Breast epithelium (tissue), 4 donors: ENCODE measurements around the gene CTNND2. TPM values are rescaled to one million over a fixed set of nuclear protein-coding genes. Genes with fewer than 3 reads are reported as not detected.

ENCODE experiments used
- DNase-seq, 2 donors: peaks; one replicate each; pipeline ENCODE4 v3.0.0-alpha.2; 2019; ENCODE audit warnings: low spot score in 2 of 2
- H3K27ac ChIP-seq, 2 donors: fragments of 200-600 bp; sonication (generic) in 1 of 2; one replicate each; pipeline ENCODE4 v1.5.1; 2016 to 2019; ENCODE audit warnings: mild to moderate bottlenecking in 1 of 2
- H3K27me3 ChIP-seq, 2 donors: fragments of 200-600 bp; sonication (generic) in 1 of 2; one replicate each; pipeline versions ENCODE4 v1.5.1 to v1.6.0; 2017 to 2019; ENCODE audit warnings: control low read depth in 1 of 2, mild to moderate bottlenecking in 1 of 2
- H3K36me3 ChIP-seq: fragments of 200-600 bp; one replicate; pipeline ENCODE4 v1.5.1; 2019
- H3K4me1 ChIP-seq, 2 donors: fragments of 200-600 bp; sonication (generic); one replicate each; pipeline ENCODE4 v1.5.1; 2016 to 2019; ENCODE audit warnings: control low read depth in 1 of 2
- H3K4me3 ChIP-seq, 3 donors: fragments of 200-600 bp; sonication (generic); 1 replicate in 2 of 3; 2 replicates in 1 of 3; pipeline ENCODE4 v1.5.1; 2016 to 2019; ENCODE audit warnings: mild to moderate bottlenecking in 3 of 3, moderate library complexity in 2 of 3
- H3K9me3 ChIP-seq, 2 donors: fragments of 200-600 bp; sonication (generic) in 1 of 2; one replicate each; pipeline ENCODE4 v1.5.1; 2016 to 2019; ENCODE audit warnings: control low read depth in 1 of 2
- POLR2A ChIP-seq: fragments of 450-650 bp; IDR thresholded peaks from one replicate; pipeline ENCODE4 v1.6.1; 2016; ENCODE audit warnings: antibody characterized with exemption, mild to moderate bottlenecking, moderate library complexity
- POLR2AphosphoS5 ChIP-seq, 3 donors: sonication (generic); formaldehyde crosslinking; IDR thresholded peaks; one replicate each; pipeline ENCODE4 v1.6.1; 2017; ENCODE audit warnings: antibody characterized with exemption in 3 of 3
- intact Hi-C: fragments of 100-400 bp; cut with DNase I; formaldehyde crosslinking; loops from one replicate; pipeline ENCODE4 v1.15.1; 2023; ENCODE audit warnings: low total_unique reads
- total RNA-seq, 3 donors: library from RNA; depleted of rRNA; stranded (reverse); fragments of >200 nt; gene quantifications; one replicate each; pipeline ENCODE4 v1.1.0, GENCODE V29; 2016
- TF ChIP-seq, protein P1 (sequence below), 3 donors: fragments of 450-650 bp; IDR thresholded peaks; one replicate each; pipeline ENCODE4 v1.5.1; 2016 to 2017; ENCODE audit warnings: antibody characterized with exemption in 3 of 3, mild to moderate bottlenecking in 3 of 3, moderate library complexity in 3 of 3

The CTNND2 gene
- total RNA-seq, 3 donors from 2014 or later = 3.3 to 6.0 TPM; not detected in 1

GRCh38 chr5:11905206-11905605 lies 960 bp upstream of the CTNND2 start:
- no peak for DNase-seq
- no peak for TF ChIP-seq POLR2A
- TF ChIP-seq, protein P1, sequence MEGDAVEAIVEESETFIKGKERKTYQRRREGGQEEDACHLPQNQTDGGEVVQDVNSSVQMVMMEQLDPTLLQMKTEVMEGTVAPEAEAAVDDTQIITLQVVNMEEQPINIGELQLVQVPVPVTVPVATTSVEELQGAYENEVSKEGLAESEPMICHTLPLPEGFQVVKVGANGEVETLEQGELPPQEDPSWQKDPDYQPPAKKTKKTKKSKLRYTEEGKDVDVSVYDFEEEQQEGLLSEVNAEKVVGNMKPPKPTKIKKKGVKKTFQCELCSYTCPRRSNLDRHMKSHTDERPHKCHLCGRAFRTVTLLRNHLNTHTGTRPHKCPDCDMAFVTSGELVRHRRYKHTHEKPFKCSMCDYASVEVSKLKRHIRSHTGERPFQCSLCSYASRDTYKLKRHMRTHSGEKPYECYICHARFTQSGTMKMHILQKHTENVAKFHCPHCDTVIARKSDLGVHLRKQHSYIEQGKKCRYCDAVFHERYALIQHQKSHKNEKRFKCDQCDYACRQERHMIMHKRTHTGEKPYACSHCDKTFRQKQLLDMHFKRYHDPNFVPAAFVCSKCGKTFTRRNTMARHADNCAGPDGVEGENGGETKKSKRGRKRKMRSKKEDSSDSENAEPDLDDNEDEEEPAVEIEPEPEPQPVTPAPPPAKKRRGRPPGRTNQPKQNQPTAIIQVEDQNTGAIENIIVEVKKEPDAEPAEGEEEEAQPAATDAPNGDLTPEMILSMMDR (IDR thresholded peaks at IDR 0.05) = no peak
- no peak for TF ChIP-seq POLR2AphosphoS5 (IDR thresholded peaks at IDR 0.05)
- H3K27me3 ChIP-seq = peaks cover 0 to 38% of the 10 kb centered on the region in 2 donors
- no peak overlapping the region for H3K4me3 ChIP-seq
- H3K9me3 ChIP-seq = no peaks in the 10 kb centered on the region
- H3K36me3 ChIP-seq = no peaks in the 10 kb centered on the region
- intact Hi-C loops = no loop called here
- no peak overlapping the region for H3K27ac ChIP-seq
- H3K4me1 ChIP-seq = peaks cover 0 to 4% of the 10 kb centered on the region in 2 donors

- TF ChIP-seq, protein P1 (IDR thresholded peaks at IDR 0.05) = no peak
- TF ChIP-seq POLR2AphosphoS5 (IDR thresholded peaks at IDR 0.05) (no peak), POLR2A (no peak)
- Histone ChIP-seq H3K4me3 (peak overlapping the region in 2 of 3 donors; percentile 51 to 70), H3K27me3 (peaks cover 0 to 38% of the 10 kb centered on the region in 2 donors), H3K36me3 (no peaks in the 10 kb centered on the region), H3K9me3 (no peaks in the 10 kb centered on the region), H3K27ac (peak overlapping the region in 1 of 2 donors; percentile 32), H3K4me1 (peaks cover 0 to 4% of the 10 kb centered on the region in 2 donors)
- intact Hi-C loops = no loop called here
- no peak for DNase-seq
Observed at GRCh38 chr5:11903614-11904264, 507 bp downstream of the CTNND2 start.

- H3K36me3 ChIP-seq = no peaks in the 10 kb centered on the region
- H3K27me3 ChIP-seq = peaks cover 0 to 35% of the 10 kb centered on the region in 2 donors
- peak overlapping the region in 1 of 2 donors; percentile 32 for H3K27ac ChIP-seq
- intact Hi-C loops = no loop called here
- no peak for DNase-seq
- no peaks in the 10 kb centered on the region for H3K9me3 ChIP-seq
- no peak for TF ChIP-seq POLR2A
- TF ChIP-seq, protein P1 (IDR thresholded peaks at IDR 0.05) = no peak
- no peak for TF ChIP-seq POLR2AphosphoS5 (IDR thresholded peaks at IDR 0.05)
- peak overlapping the region in 2 of 3 donors; percentile 51 to 70 for H3K4me3 ChIP-seq
- H3K4me1 ChIP-seq = peaks cover 0 to 4% of the 10 kb centered on the region in 2 donors
Observed at GRCh38 chr5:11903121-11903613, 1.1 kb downstream of the CTNND2 start.

- intact Hi-C loops = no loop called here
- no peak for DNase-seq
- TF ChIP-seq POLR2AphosphoS5 (IDR thresholded peaks at IDR 0.05) (no peak), POLR2A (no peak)
- TF ChIP-seq, protein P1 (IDR thresholded peaks at IDR 0.05) = no peak
Observed at GRCh38 chr5:11902201-11902619, 2.0 kb downstream of the CTNND2 start.

DNA sequence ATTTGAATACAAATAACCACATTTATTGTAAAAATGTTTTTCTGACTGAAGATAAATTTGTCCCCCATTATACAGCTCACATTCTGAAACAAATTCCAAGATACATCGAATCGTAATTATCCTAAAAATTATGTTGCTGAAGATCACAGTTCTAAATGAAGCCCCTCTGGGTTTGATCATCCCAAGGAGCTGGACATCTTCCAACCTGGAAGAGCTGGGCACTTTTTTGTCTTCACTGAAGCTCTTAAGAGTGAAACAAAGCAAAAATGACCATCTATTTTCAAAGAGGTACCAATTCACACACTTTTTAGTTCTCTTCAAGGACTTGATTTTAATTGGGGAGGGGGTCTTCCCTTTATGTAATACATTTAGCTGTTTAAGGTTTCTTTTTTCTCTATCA lies 5.5 kb downstream of the CTNND2 start:
- Histone ChIP-seq H3K36me3 (no peaks in the 10 kb centered on the region), H3K4me3 (no peak overlapping the region), H3K27me3 (peaks cover 0 to 8% of the 10 kb centered on the region in 2 donors), H3K9me3 (peaks cover 0 to 14% of the 10 kb centered on the region in 2 donors), H3K27ac (no peak overlapping the region), H3K4me1 (peaks cover 0 to 4% of the 10 kb centered on the region in 2 donors)
- intact Hi-C loops = no loop called here
- TF ChIP-seq, protein P1 (IDR thresholded peaks at IDR 0.05) = no peak
- TF ChIP-seq POLR2AphosphoS5 (IDR thresholded peaks at IDR 0.05) (no peak), POLR2A (no peak)
- DNase-seq = no peak

More at GRCh38 chr5:11902201-11902619, 2.0 kb downstream of the CTNND2 start:
- Histone ChIP-seq H3K4me1 (peaks cover 0 to 4% of the 10 kb centered on the region in 2 donors), H3K9me3 (no peaks in the 10 kb centered on the region), H3K27me3 (peaks cover 0 to 28% of the 10 kb centered on the region in 2 donors), H3K4me3 (no peak overlapping the region), H3K27ac (no peak overlapping the region), H3K36me3 (no peaks in the 10 kb centered on the region)
